KMS-11 (cell line): ENCODE results near the gene TPD52L1.

Experiments used
- H2AFZ ChIP-seq: fragments of 200-600 bp; sonication (generic); 2 replicates; pipeline ENCODE4 v1.6.1; 2016; ENCODE audit warnings: antibody characterized with exemption, mixed run types, low read depth
- H3K27ac ChIP-seq: fragments of 200-600 bp; sonication (generic); 2 replicates; pipeline ENCODE4 v1.6.1; 2016; ENCODE audit warnings: mild to moderate bottlenecking, mixed run types
- H3K27me3 ChIP-seq: fragments of 200-600 bp; sonication (generic); 2 replicates; pipeline ENCODE4 v1.6.1; 2017; ENCODE audit warnings: mild to moderate bottlenecking, low read depth, mixed run types, moderate library complexity; ENCODE audit not compliant: insufficient read depth
- H3K36me3 ChIP-seq: fragments of 200-600 bp; sonication (generic); 2 replicates; pipeline ENCODE4 v1.6.1; 2017; ENCODE audit warnings: mild to moderate bottlenecking, mixed run types; ENCODE audit not compliant: insufficient read depth
- H3K4me1 ChIP-seq: fragments of 200-600 bp; sonication (generic); 2 replicates; pipeline ENCODE4 v1.6.1; 2016; ENCODE audit warnings: mild to moderate bottlenecking, low read depth, mixed run types; ENCODE audit not compliant: poor library complexity, severe bottlenecking
- H3K4me2 ChIP-seq: fragments of 200-600 bp; sonication (generic); 2 replicates; pipeline ENCODE4 v1.7.0; 2016; ENCODE audit warnings: mild to moderate bottlenecking, mixed run types
- H3K4me3 ChIP-seq: fragments of 200-600 bp; sonication (generic); IDR thresholded peaks from 2 replicates; pipeline ENCODE4 v1.6.1; 2017; ENCODE audit warnings: low read depth, low read length, mixed read lengths; ENCODE audit not compliant: insufficient read depth
- H3K79me2 ChIP-seq: fragments of 200-600 bp; sonication (generic); 2 replicates; pipeline ENCODE4 v1.6.1; 2016; ENCODE audit warnings: low read depth, mixed run types; ENCODE audit not compliant: insufficient read depth
- H3K9ac ChIP-seq: fragments of 200-600 bp; sonication (generic); 2 replicates; pipeline ENCODE4 v1.6.1; 2016; ENCODE audit warnings: mild to moderate bottlenecking, mixed run types
- H4K20me1 ChIP-seq: fragments of 200-600 bp; sonication (generic); 2 replicates; pipeline ENCODE4 v1.6.1; 2016; ENCODE audit warnings: mild to moderate bottlenecking, mixed run types; ENCODE audit not compliant: insufficient read depth
- TF ChIP-seq, protein P1 (sequence below): fragments of 200-600 bp; sonication (generic); conservative IDR thresholded peaks from 2 replicates; pipeline ENCODE4 v1.6.1; 2017; ENCODE audit warnings: low read depth, mild to moderate bottlenecking, antibody characterized with exemption, low read length, moderate library complexity, mixed read lengths

Gene TPD52L1

DNA sequence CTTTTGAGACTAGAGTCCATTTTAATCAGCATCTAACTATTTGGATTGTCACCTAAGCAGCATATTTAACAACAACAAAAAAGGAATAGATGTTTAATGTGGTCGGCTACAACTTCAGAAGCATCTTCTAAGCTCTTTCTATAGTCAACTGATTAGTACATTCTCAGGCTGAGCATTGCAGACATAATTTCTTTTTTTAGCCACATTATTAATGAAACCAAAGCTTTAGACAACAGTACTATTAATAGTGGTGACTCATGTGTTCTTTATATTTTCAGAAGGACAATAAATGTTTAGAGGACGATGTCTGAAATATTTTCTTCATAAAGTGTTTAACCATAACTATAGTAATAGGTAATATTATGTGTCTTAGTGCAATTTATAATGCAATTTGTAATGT, 52.4 kb downstream of the TPD52L1 start:
- no peak overlapping the region for H3K9ac ChIP-seq
- no peak overlapping the region for H3K4me3 ChIP-seq
- TF ChIP-seq, protein P1, sequence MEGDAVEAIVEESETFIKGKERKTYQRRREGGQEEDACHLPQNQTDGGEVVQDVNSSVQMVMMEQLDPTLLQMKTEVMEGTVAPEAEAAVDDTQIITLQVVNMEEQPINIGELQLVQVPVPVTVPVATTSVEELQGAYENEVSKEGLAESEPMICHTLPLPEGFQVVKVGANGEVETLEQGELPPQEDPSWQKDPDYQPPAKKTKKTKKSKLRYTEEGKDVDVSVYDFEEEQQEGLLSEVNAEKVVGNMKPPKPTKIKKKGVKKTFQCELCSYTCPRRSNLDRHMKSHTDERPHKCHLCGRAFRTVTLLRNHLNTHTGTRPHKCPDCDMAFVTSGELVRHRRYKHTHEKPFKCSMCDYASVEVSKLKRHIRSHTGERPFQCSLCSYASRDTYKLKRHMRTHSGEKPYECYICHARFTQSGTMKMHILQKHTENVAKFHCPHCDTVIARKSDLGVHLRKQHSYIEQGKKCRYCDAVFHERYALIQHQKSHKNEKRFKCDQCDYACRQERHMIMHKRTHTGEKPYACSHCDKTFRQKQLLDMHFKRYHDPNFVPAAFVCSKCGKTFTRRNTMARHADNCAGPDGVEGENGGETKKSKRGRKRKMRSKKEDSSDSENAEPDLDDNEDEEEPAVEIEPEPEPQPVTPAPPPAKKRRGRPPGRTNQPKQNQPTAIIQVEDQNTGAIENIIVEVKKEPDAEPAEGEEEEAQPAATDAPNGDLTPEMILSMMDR, result no peak
- no peaks in the 10 kb centered on the region for H4K20me1 ChIP-seq
- no peak overlapping the region for H3K27ac ChIP-seq
- H3K4me1 ChIP-seq, result no peaks in the 10 kb centered on the region
- H3K79me2 ChIP-seq, result no peaks in the 10 kb centered on the region
- no peaks in the 10 kb centered on the region for H3K27me3 ChIP-seq
- no peaks in the 10 kb centered on the region for H3K36me3 ChIP-seq
- no peak overlapping the region for H2AFZ ChIP-seq
- no peak overlapping the region for H3K4me2 ChIP-seq

DNA sequence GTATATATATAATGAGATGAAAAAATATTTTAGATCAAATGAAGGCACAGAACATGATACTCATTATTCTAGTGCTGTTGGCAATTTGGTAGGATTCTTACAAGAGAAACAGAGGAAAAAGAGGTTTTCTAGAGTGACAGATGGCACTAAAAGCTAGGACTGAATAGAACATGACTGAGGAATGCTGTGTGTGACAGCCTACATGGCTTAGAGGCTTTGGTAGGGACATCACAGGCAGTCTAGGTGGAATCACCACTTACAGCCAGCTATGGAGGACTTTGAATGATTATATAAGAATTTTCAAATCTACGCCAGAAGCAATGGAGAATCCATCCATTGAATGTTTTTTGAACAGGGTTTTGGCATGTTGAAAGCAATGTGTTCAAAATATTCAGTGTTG, 52.8 kb downstream of the TPD52L1 start:
- H3K27ac ChIP-seq, result no peak overlapping the region

DNA sequence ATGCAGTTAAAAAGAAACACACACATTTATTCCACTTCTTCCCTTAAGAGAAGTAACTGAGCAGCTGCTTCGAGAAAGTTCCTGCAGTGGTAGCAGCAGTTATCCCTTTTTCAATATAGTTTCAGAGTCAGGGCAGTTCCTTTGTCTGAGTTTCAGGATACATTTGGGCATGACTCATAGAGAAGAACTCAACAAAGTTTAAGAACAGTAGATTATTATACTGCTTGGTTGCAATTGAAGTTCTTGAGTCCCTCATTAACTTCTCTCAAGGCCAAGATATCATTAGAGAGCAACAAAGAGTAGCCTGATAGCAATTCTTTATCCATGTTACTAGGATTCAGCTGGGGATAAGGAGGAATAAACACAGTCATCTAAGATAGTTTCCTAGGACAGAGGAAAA, 54.4 kb downstream of the TPD52L1 start:
- Histone ChIP-seq H3K4me1 (no peaks in the 10 kb centered on the region), H3K27me3 (no peaks in the 10 kb centered on the region), H3K27ac (no peak overlapping the region), H4K20me1 (no peaks in the 10 kb centered on the region), H2AFZ (no peak overlapping the region), H3K4me3 (no peak overlapping the region), H3K9ac (no peak overlapping the region), H3K79me2 (no peaks in the 10 kb centered on the region), H3K4me2 (no peak overlapping the region), H3K36me3 (no peaks in the 10 kb centered on the region)
- TF ChIP-seq, protein P1, result no peak

More for the DNA sequence above, 52.8 kb downstream of the TPD52L1 start:
- Histone ChIP-seq H3K36me3 (no peaks in the 10 kb centered on the region), H3K27me3 (no peaks in the 10 kb centered on the region), H3K4me1 (no peaks in the 10 kb centered on the region), H2AFZ (no peak overlapping the region), H3K4me2 (no peak overlapping the region), H4K20me1 (no peaks in the 10 kb centered on the region), H3K79me2 (no peaks in the 10 kb centered on the region), H3K4me3 (no peak overlapping the region), H3K9ac (no peak overlapping the region)
- TF ChIP-seq, protein P1, result no peak

DNA sequence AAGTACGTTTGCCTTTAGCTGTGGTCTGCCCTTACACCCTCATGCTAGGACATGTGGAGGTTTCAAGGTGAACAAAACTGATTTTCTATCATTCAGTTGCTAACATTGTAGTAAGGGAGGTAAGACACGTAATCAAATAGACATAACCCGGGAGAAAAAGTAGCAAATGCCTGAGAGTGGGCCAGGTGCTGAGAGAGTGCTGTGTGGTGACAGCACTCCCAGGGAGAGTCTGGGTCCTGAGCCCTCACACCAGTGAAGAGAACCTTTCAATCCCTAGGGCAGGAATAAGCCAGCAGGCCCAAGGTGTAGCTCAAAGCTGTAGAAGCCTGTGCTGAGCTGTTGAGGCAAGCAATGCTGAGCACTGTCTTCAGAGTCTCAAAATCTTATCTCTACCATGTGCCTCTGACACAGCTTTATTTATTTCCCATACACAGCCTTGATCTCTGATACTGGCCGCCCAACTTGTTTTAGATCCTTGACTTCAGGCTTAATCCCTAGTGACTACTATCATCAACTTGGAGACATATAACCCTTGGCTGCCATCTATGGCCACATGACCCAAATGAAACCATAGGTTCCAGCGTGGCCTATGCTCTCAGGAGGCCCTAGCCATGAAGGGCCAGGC, 55.2 kb downstream of the TPD52L1 start:
- H3K4me3 ChIP-seq, result no peak overlapping the region
- TF ChIP-seq, protein P1, result no peak
- no peaks in the 10 kb centered on the region for H3K36me3 ChIP-seq

More for the DNA sequence above, 55.2 kb downstream of the TPD52L1 start:
- Histone ChIP-seq H3K27me3 (no peaks in the 10 kb centered on the region), H3K4me1 (no peaks in the 10 kb centered on the region), H2AFZ (no peak overlapping the region), H3K9ac (no peak overlapping the region), H3K79me2 (no peaks in the 10 kb centered on the region), H3K27ac (no peak overlapping the region), H3K4me2 (no peak overlapping the region), H4K20me1 (no peaks in the 10 kb centered on the region)
